Measurements from ENCODE around the gene GRID1. TPM values are rescaled to one million over a fixed set of nuclear protein-coding genes. Genes with fewer than 3 reads are reported as not detected.

GRID1 gene
- total RNA-seq, 1 donor from 2014 or later = 0.75 TPM

- no peaks in the 10 kb centered on the region for H3K27me3 Mint-ChIP-seq (ENCODE audit: low read depth, unreplicated experiment)
- H3K36me3 Mint-ChIP-seq (ENCODE audit: low read depth, unreplicated experiment) = no peaks in the 10 kb centered on the region
- no peak overlapping the region for H3K27ac Mint-ChIP-seq (ENCODE audit: unreplicated experiment)
Measured at GRCh38 chr10:85811405-85811804, 555.2 kb downstream of the GRID1 start.

GRCh38 chr10:85810674-85811073 lies 555.9 kb downstream of the GRID1 start:
- H3K36me3 ChIP-seq (ENCODE audit: insufficient read depth, low read length) = no peaks in the 10 kb centered on the region
- no peak overlapping the region for H3K27ac Mint-ChIP-seq (ENCODE audit: unreplicated experiment)
- FAIRE-seq = no peak
- no peak for DNase-seq (ENCODE audit: low read depth)
- no peaks in the 10 kb centered on the region for H4K20me1 ChIP-seq (ENCODE audit: insufficient read depth, low read length)
- no peaks in the 10 kb centered on the region for H3K36me3 Mint-ChIP-seq (ENCODE audit: low read depth, unreplicated experiment)
- no peak overlapping the region for H3K4me2 ChIP-seq (ENCODE audit: low read length)
- H2AFZ ChIP-seq (ENCODE audit: low read depth, low read length) = no peak overlapping the region
- no peak overlapping the region for H3K27ac ChIP-seq (ENCODE audit: low read depth, low read length)
- H3K27me3 Mint-ChIP-seq (ENCODE audit: low read depth, unreplicated experiment) = no peaks in the 10 kb centered on the region
- H3K27me3 ChIP-seq (ENCODE audit: insufficient read depth, low read length) = no peaks in the 10 kb centered on the region
- peaks cover 3% of the 10 kb centered on the region for H3K9me3 Mint-ChIP-seq (ENCODE audit: unreplicated experiment)
- H3K9ac ChIP-seq (ENCODE audit: low read length) = no peak overlapping the region
- H3K4me1 ChIP-seq (ENCODE audit: insufficient read depth, low read length) = no peaks in the 10 kb centered on the region
- no peak overlapping the region for H3K4me3 ChIP-seq (ENCODE audit: insufficient read depth, low read depth, low read length)
- H3K9me3 ChIP-seq (ENCODE audit: insufficient read depth, low read depth, low read length) = no peaks in the 10 kb centered on the region
- TF ChIP-seq EZH2 (IDR thresholded peaks at IDR 0.05; ENCODE audit: insufficient read depth, low read length) = no peak
- no peak for TF ChIP-seq CTCF (IDR thresholded peaks at IDR 0.05; ENCODE audit: insufficient read depth, low read depth, low read length)
- H3K4me3 Mint-ChIP-seq (ENCODE audit: unreplicated experiment) = no peak overlapping the region
- H3K79me2 ChIP-seq (ENCODE audit: insufficient read depth, low read length) = no peaks in the 10 kb centered on the region
- H3K4me1 Mint-ChIP-seq (ENCODE audit: low read depth, unreplicated experiment) = no peaks in the 10 kb centered on the region

More at GRCh38 chr10:85811405-85811804, 555.2 kb downstream of the GRID1 start:
- no peak overlapping the region for H3K4me3 Mint-ChIP-seq (ENCODE audit: unreplicated experiment)
- Histone ChIP-seq H3K36me3 (ENCODE audit: insufficient read depth, low read length) (no peaks in the 10 kb centered on the region), H2AFZ (ENCODE audit: low read depth, low read length) (no peak overlapping the region), H3K79me2 (ENCODE audit: insufficient read depth, low read length) (no peaks in the 10 kb centered on the region), H4K20me1 (ENCODE audit: insufficient read depth, low read length) (no peaks in the 10 kb centered on the region), H3K9me3 (ENCODE audit: insufficient read depth, low read depth, low read length) (no peaks in the 10 kb centered on the region), H3K4me1 (ENCODE audit: insufficient read depth, low read length) (no peaks in the 10 kb centered on the region), H3K4me2 (ENCODE audit: low read length) (no peak overlapping the region), H3K4me3 (ENCODE audit: insufficient read depth, low read depth, low read length) (no peak overlapping the region), H3K27me3 (ENCODE audit: insufficient read depth, low read length) (no peaks in the 10 kb centered on the region), H3K27ac (ENCODE audit: low read depth, low read length) (no peak overlapping the region), H3K9ac (ENCODE audit: low read length) (no peak overlapping the region)
- H3K4me1 Mint-ChIP-seq (ENCODE audit: low read depth, unreplicated experiment) = no peaks in the 10 kb centered on the region
- FAIRE-seq (no peak), DNase-seq (ENCODE audit: low read depth) (no peak)
- TF ChIP-seq EZH2 (IDR thresholded peaks at IDR 0.05; ENCODE audit: insufficient read depth, low read length) = no peak
- no peak for TF ChIP-seq CTCF (IDR thresholded peaks at IDR 0.05; ENCODE audit: insufficient read depth, low read depth, low read length)
- peaks cover 3% of the 10 kb centered on the region for H3K9me3 Mint-ChIP-seq (ENCODE audit: unreplicated experiment)

- H3K9ac ChIP-seq (ENCODE audit: low read length) = no peak overlapping the region
- Mint-ChIP-seq H3K4me1 (ENCODE audit: low read depth, unreplicated experiment) (no peaks in the 10 kb centered on the region), H3K9me3 (ENCODE audit: unreplicated experiment) (peaks cover 4% of the 10 kb centered on the region), H3K27ac (ENCODE audit: unreplicated experiment) (no peak overlapping the region), H3K4me3 (ENCODE audit: unreplicated experiment) (no peak overlapping the region), H3K27me3 (ENCODE audit: low read depth, unreplicated experiment) (peaks cover 2% of the 10 kb centered on the region), H3K36me3 (ENCODE audit: low read depth, unreplicated experiment) (no peaks in the 10 kb centered on the region)
- no peak overlapping the region for H3K27ac ChIP-seq (ENCODE audit: low read depth, low read length)
- H3K79me2 ChIP-seq (ENCODE audit: insufficient read depth, low read length) = no peaks in the 10 kb centered on the region
- H3K4me3 ChIP-seq (ENCODE audit: insufficient read depth, low read depth, low read length) = no peak overlapping the region
- no peaks in the 10 kb centered on the region for H3K4me1 ChIP-seq (ENCODE audit: insufficient read depth, low read length)
- no peaks in the 10 kb centered on the region for H3K27me3 ChIP-seq (ENCODE audit: insufficient read depth, low read length)
- TF ChIP-seq CTCF (IDR thresholded peaks at IDR 0.05; ENCODE audit: insufficient read depth, low read depth, low read length) (no peak), EZH2 (IDR thresholded peaks at IDR 0.05; ENCODE audit: insufficient read depth, low read length) (no peak)
- no peak overlapping the region for H2AFZ ChIP-seq (ENCODE audit: low read depth, low read length)
- no peak for DNase-seq (ENCODE audit: low read depth)
- H3K36me3 ChIP-seq (ENCODE audit: insufficient read depth, low read length) = no peaks in the 10 kb centered on the region
- FAIRE-seq = no peak
- no peak overlapping the region for H3K4me2 ChIP-seq (ENCODE audit: low read length)
- no peaks in the 10 kb centered on the region for H4K20me1 ChIP-seq (ENCODE audit: insufficient read depth, low read length)
- H3K9me3 ChIP-seq (ENCODE audit: insufficient read depth, low read depth, low read length) = no peaks in the 10 kb centered on the region
Measured at GRCh38 chr10:85795460-85795859, 571.1 kb downstream of the GRID1 start.
